K562 (cell line): Measurements from ENCODE around the gene LDLRAD3. TPM values are rescaled to one million over a fixed set of nuclear protein-coding genes. Genes with fewer than 3 reads are reported as not detected.

Source experiments
- ATAC-seq: fragments of 200-7000 bp; cut with Tn5 transposase; 3 replicates; pipeline ENCODE4 v1.9.1; 2020; ENCODE audit warnings: moderate library complexity
- BruUV-seq: library from RNA; stranded (reverse); fragments of 400-500 nt; replicated peaks from 2 replicates; lab custom pipeline; 2021; lab: Mats Ljungman, UMichigan
- CTCF ChIA-PET: fragments of 300-600 bp; formaldehyde crosslinking; extraction: SDS; loops from one replicate; lab custom pipeline; 2021; ENCODE audit warnings: low intra/inter-chr PET ratio; lab: Yijun Ruan, JAX
- POLR2A ChIA-PET: fragments of 300-600, 350-650 bp; sonication (Branson Sonifier 250); formaldehyde crosslinking; extraction: SDS; loops from one replicate; lab custom pipeline; 2021; ENCODE audit warnings: antibody characterized with exemption, inconsistent platforms; lab: Yijun Ruan, JAX
- DNase-seq, 4 experiments: peaks; one replicate each; pipeline versions ENCODE4 v3.0.0 to v3.0.0-alpha.2; 2011 to 2018; ENCODE audit warnings: low spot score in 3 of 4, mixed read lengths in 3 of 4; ENCODE audit errors: extremely low read depth in 1 of 4
- FAIRE-seq: peaks from 2 replicates; lab custom pipeline; 2011; peaks lifted over from hg19 to GRCh38; lab: Jason Lieb, UNC
- H2AFZ ChIP-seq: 2 replicates; pipeline ENCODE4 v1.6.0; 2011; ENCODE audit warnings: low read depth, low read length, control low read depth, inconsistent platforms
- H3K27ac ChIP-seq: fragments of 200-600 bp; 3 replicates; pipeline ENCODE4 v1.8.0; 2011; ENCODE audit warnings: low read depth, mild to moderate bottlenecking, control low read depth, inconsistent platforms, low read length, moderate library complexity, mixed read lengths; ENCODE audit errors: extremely low read depth
- H3K27me3 ChIP-seq, 2 experiments: fragments of 300-600 bp in 1 of 2; 2 replicates in 1 of 2; 3 replicates in 1 of 2; pipeline versions ENCODE4 v1.6.0 to v1.8.0; 2011; ENCODE audit warnings: inconsistent platforms in 2 of 2, low read length in 2 of 2, mild to moderate bottlenecking in 1 of 2, mixed read lengths in 1 of 2, moderate library complexity in 1 of 2; ENCODE audit not compliant: control insufficient read depth in 2 of 2, insufficient read depth in 2 of 2
- H3K36me3 ChIP-seq: fragments of 300-600 bp; 3 replicates; pipeline ENCODE4 v1.8.0; 2011; ENCODE audit warnings: mild to moderate bottlenecking, low read length, inconsistent platforms; ENCODE audit not compliant: control insufficient read depth, insufficient read depth
- H3K4me1 ChIP-seq, 2 experiments: fragments of 200-600 bp in 1 of 2; replicated peaks in 1 of 2; 2 replicates in 1 of 2; 3 replicates in 1 of 2; pipeline versions ENCODE4 v1.5.1 to v1.8.0; 2011; ENCODE audit warnings: inconsistent platforms in 2 of 2, low read length in 2 of 2, mild to moderate bottlenecking in 1 of 2, mixed read lengths in 1 of 2, moderate library complexity in 1 of 2; ENCODE audit not compliant: control insufficient read depth in 2 of 2, insufficient read depth in 2 of 2
- H3K4me2 ChIP-seq: 2 replicates; pipeline ENCODE4 v1.6.1; 2011; ENCODE audit warnings: low read length, control low read depth, inconsistent platforms, mixed read lengths; ENCODE audit not compliant: insufficient read depth
- H3K4me3 ChIP-seq: fragments of 200-600 bp; sonication (generic), shearing (Covaris generic); 2 replicates; pipeline ENCODE4 v1.5.1; 2016; ENCODE audit warnings: control low read depth, inconsistent platforms
- H3K79me2 ChIP-seq: fragments of 200-600 bp; 3 replicates; pipeline ENCODE4 v1.8.0; 2011; ENCODE audit warnings: low read length, inconsistent platforms; ENCODE audit not compliant: control insufficient read depth, insufficient read depth
- H3K9ac ChIP-seq, 2 experiments: 2 replicates each; pipeline versions ENCODE4 v1.6.0 to v1.6.1; 2011; ENCODE audit warnings: low read depth in 2 of 2, low read length in 2 of 2, control low read depth in 1 of 2, inconsistent platforms in 1 of 2, mild to moderate bottlenecking in 1 of 2, mixed read lengths in 1 of 2; ENCODE audit not compliant: insufficient read depth in 1 of 2
- H3K9me1 ChIP-seq: one replicate; pipeline ENCODE4 v1.6.0; 2011; ENCODE audit warnings: inconsistent platforms, mild to moderate bottlenecking, low read length, moderate library complexity; ENCODE audit not compliant: control insufficient read depth, insufficient read depth
- H3K9me3 ChIP-seq: replicated peaks from 2 replicates; pipeline ENCODE4 v1.5.1; 2011; ENCODE audit warnings: low read depth, low read length, inconsistent platforms; ENCODE audit not compliant: control insufficient read depth, insufficient read depth
- H4K20me1 ChIP-seq: replicated peaks from 2 replicates; pipeline ENCODE4 v1.6.1; 2011; ENCODE audit warnings: low read length, inconsistent platforms, mixed read lengths; ENCODE audit not compliant: control insufficient read depth, insufficient read depth
- HOXB6 ChIP-seq: fragments of 250-450 bp; sonication (Bioruptor Pico); IDR thresholded peaks from 2 replicates; pipeline ENCODE4 v1.5.1; 2022; ENCODE audit warnings: mild to moderate bottlenecking, borderline replicate concordance
- ID3 ChIP-seq, 2 experiments: fragments of 250-450 bp in 1 of 2; fragments of 450-650 bp in 1 of 2; sonication (Bioruptor Pico) in 1 of 2; IDR thresholded peaks; 2 replicates each; pipeline versions ENCODE4 v1.6.1 to v1.8.0; 2016 to 2021; ENCODE audit warnings: mild to moderate bottlenecking in 2 of 2, moderate library complexity in 2 of 2, missing compliant biosample characterization in 1 of 2, missing genetic modification characterization in 1 of 2
- MNT ChIP-seq, 2 experiments: fragments of 450-650 bp; conservative IDR thresholded peaks; 2 replicates each; pipeline ENCODE4 v1.6.1; 2017; ENCODE audit warnings: mild to moderate bottlenecking in 2 of 2, moderate library complexity in 2 of 2
- POLR3G ChIP-seq: IDR thresholded peaks from 2 replicates; pipeline ENCODE4 v1.6.1; 2011; ENCODE audit not compliant: insufficient read length, insufficient replicate concordance; ENCODE audit errors: extremely low read depth
- SAP30 ChIP-seq: fragments of 200-600 bp; sonication (generic); IDR thresholded peaks from 2 replicates; pipeline ENCODE4 v1.6.1; 2012; ENCODE audit warnings: borderline replicate concordance, low read depth, mild to moderate bottlenecking, moderate library complexity, low read length, control low read depth, inconsistent platforms; ENCODE audit not compliant: insufficient read depth, poor library complexity, severe bottlenecking
- SIRT6 ChIP-seq: IDR thresholded peaks from one replicate; pipeline ENCODE4 v1.6.1; 2012; ENCODE audit warnings: low read depth, mild to moderate bottlenecking, control low read depth, inconsistent platforms, low read length, moderate library complexity
- ZNF124 ChIP-seq: sonication (generic); formaldehyde crosslinking; IDR thresholded peaks from 2 replicates; pipeline ENCODE4 v1.8.1; 2022; ENCODE audit warnings: missing genetic modification reagents
- ZNF224 ChIP-seq: sonication (generic); formaldehyde crosslinking; IDR thresholded peaks from 2 replicates; pipeline ENCODE4 v1.8.0; 2022; ENCODE audit warnings: mild to moderate bottlenecking, missing genetic modification reagents
- WGBS: fragments of 100-300 bp; shearing (Covaris generic); methylation state at CpG from one replicate; pipeline ENCODE4 v1.1.6; 2016; ENCODE audit warnings: low coverage, mixed read lengths; ENCODE audit not compliant: insufficient coverage; ENCODE audit errors: missing lambda C conversion rate; 5-methylcytosine and 5-hydroxymethylcytosine counted together
- in situ Hi-C: fragments of 300-500 bp; cut with MboI; formaldehyde crosslinking; loops from 4 replicates; pipeline ENCODE4 v1.15.0; 2018; ENCODE audit warnings: inconsistent platforms, mixed read lengths
- intact Hi-C: fragments of 100-400 bp; cut with micrococcal nuclease; formaldehyde crosslinking; loops from 2 replicates; pipeline ENCODE4 v1.14.2; 2022
- polyA plus RNA-seq, 8 experiments: library from polyadenylated mRNA; depleted of rRNA in 4 of 8; stranded (reverse) in 5 of 8; unstranded in 3 of 8; fragments of >200 nt; fragmentation: Nextera tagmentation in 2 of 8; fragmentation: Illumina TruSeq in 1 of 8; extraction: Ambion mirVana in 2 of 8; extraction: Trizol in 1 of 8; gene quantifications; 2 replicates each; pipeline versions ENCODE4 v1.2.1 to v1.2.3, GENCODE V29; 2011 to 2014; ENCODE audit warnings: inconsistent platforms in 1 of 8, missing spikeins in 1 of 8
- total RNA-seq, 7 experiments: library from RNA; depleted of rRNA in 6 of 7; stranded (reverse); fragments of >200 nt in 6 of 7; fragmentation: Illumina TruSeq in 2 of 7; extraction: Trizol in 2 of 7; gene quantifications; 2 replicates each; pipeline versions ENCODE4 v1.2.1 to v1.2.3, GENCODE V29; 2011 to 2021; ENCODE audit warnings: low replicate concordance in 1 of 7
- TF ChIP-seq, protein P1 (sequence below): fragments of 250-450 bp; sonication (Bioruptor Pico); IDR thresholded peaks from 2 replicates; pipeline ENCODE4 v1.5.0; 2021

Gene LDLRAD3
- total and polyA plus RNA-seq, 9 of the 15 experiments (the other 6 are each of a cell fraction or from before 2014, with no cell fraction given): 0.73 to 7.2 (median 3.5) TPM

GRCh38 chr11:36086366-36086765 is 142.5 kb downstream of the LDLRAD3 start (continued):
- TF ChIP-seq ID3 (CRISPR knock-in tag; IDR thresholded peaks at IDR 0.05) (no peak), ID3 (tag; IDR thresholded peaks at IDR 0.05) (no peak), MNT (conservative IDR thresholded peaks at IDR 0.05) (no peak)

- Histone ChIP-seq H3K4me2 (no peak overlapping the region), H3K27me3 (no peaks in the 10 kb centered on the region), H4K20me1 (no peaks in the 10 kb centered on the region), H3K36me3 (no peaks in the 10 kb centered on the region), H2AFZ (peak overlapping the region; percentile 38), H3K9me1 (no peaks in the 10 kb centered on the region), H3K4me3 (no peak overlapping the region), H3K79me2 (no peaks in the 10 kb centered on the region), H3K9me3 (peaks cover 1% of the 10 kb centered on the region; the same call in 1 of the 2 replicates), H3K4me1 (peaks cover 7 to 31% of the 10 kb centered on the region in 2 experiments; a peak in 4 of 5 replicates), H3K9ac (no peak overlapping the region), H3K27ac (no peak overlapping the region)
- FAIRE-seq (no peak), DNase-seq (no peak), ATAC-seq (no peak)
- TF ChIP-seq POLR3G: no peak
- no peak for TF ChIP-seq SIRT6
- no peak for TF ChIP-seq ZNF124 (CRISPR knock-in tag)
- TF ChIP-seq ZNF224 (CRISPR knock-in tag): no peak
- TF ChIP-seq HOXB6 (CRISPR knock-in tag): no peak
- TF ChIP-seq SAP30: no peak
- TF ChIP-seq, protein P1, sequence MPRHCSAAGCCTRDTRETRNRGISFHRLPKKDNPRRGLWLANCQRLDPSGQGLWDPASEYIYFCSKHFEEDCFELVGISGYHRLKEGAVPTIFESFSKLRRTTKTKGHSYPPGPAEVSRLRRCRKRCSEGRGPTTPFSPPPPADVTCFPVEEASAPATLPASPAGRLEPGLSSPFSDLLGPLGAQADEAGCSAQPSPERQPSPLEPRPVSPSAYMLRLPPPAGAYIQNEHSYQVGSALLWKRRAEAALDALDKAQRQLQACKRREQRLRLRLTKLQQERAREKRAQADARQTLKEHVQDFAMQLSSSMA (CRISPR knock-in tag): no peak
- in situ Hi-C loops: no loop called here
- no TSS peak for BruUV-seq
- intact Hi-C loops: no loop called here
- CTCF ChIA-PET: no interaction called here
- POLR2A ChIA-PET: interaction anchor here (0.6 to 1.4 kb wide), 4 partner anchors 8 to 145 kb away, joined by 3 to 4 read pairs (median 3); no protein-coding TSS in a partner anchor
- 64% methylated on average over 6 of the region's 6 CpGs for WGBS
Measured at GRCh38 chr11:36088266-36088972, 144.6 kb downstream of the LDLRAD3 start.
